GM12864 (cell line): ENCODE measurements around the gene LRRC42.
"Not testable (repeated sequence)": the region's sequence is repeated elsewhere in the genome, so short reads cannot be mapped to it uniquely, and the experiment has no call there.

ENCODE experiments used
- DNase-seq: peaks from one replicate; pipeline ENCODE4 v3.0.0-alpha.2; 2011; ENCODE audit warnings: low read depth
- H3K4me3 ChIP-seq: 2 replicates; pipeline ENCODE4 v1.5.1; 2011; ENCODE audit warnings: mild to moderate bottlenecking, low read depth, low read length, control low read depth
- TF ChIP-seq, protein P1 (sequence below): IDR thresholded peaks from 2 replicates; pipeline ENCODE4 v1.5.1; 2011; ENCODE audit warnings: low read depth, mild to moderate bottlenecking, moderate library complexity, low read length, control low read depth, inconsistent platforms; ENCODE audit errors: missing control alignments

Gene LRRC42

DNA sequence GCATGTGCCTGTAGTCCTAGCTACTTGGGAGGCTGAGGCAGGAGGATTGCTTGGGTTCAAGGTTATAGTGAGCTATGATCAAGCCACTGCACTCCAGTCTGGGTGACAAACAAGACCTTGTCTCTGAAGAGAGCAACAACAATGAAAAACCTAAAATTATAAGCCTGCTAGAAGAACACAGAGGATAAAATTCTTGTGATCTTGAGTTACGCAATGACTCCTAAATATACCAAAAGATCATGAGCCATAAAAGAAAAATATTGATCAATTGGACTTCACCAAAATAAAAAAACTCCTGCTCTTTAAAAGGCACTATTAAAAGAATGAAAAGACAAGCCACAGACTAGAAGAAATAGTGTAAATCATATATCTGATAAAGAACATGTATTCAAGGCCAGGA lies 49.5 kb downstream of the LRRC42 start:
- TF ChIP-seq, protein P1, sequence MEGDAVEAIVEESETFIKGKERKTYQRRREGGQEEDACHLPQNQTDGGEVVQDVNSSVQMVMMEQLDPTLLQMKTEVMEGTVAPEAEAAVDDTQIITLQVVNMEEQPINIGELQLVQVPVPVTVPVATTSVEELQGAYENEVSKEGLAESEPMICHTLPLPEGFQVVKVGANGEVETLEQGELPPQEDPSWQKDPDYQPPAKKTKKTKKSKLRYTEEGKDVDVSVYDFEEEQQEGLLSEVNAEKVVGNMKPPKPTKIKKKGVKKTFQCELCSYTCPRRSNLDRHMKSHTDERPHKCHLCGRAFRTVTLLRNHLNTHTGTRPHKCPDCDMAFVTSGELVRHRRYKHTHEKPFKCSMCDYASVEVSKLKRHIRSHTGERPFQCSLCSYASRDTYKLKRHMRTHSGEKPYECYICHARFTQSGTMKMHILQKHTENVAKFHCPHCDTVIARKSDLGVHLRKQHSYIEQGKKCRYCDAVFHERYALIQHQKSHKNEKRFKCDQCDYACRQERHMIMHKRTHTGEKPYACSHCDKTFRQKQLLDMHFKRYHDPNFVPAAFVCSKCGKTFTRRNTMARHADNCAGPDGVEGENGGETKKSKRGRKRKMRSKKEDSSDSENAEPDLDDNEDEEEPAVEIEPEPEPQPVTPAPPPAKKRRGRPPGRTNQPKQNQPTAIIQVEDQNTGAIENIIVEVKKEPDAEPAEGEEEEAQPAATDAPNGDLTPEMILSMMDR, result no peak
- no peak for DNase-seq
- H3K4me3 ChIP-seq, result no peak overlapping the region

DNA sequence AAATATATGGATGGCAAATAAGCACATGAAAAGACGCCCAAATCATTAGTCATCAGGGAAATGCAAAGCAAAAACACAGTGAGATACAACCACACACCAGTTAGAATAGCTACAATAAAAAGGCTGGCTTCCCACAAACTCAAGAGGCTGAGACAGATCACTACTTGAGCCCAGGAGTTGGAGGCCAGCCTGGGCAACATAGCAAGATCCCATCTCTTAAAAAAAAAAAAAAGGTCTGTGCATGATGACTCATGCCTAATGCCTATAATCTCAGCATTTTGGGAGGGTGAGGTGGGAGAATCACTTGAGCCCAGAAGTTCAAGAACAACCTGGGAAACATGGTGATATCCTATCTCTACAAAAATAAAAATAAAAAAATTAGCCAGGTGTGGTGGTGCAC lies 52.1 kb downstream of the LRRC42 start:
- TF ChIP-seq, protein P1, result no peak
- no peak for DNase-seq
- H3K4me3 ChIP-seq, result no peak overlapping the region

DNA sequence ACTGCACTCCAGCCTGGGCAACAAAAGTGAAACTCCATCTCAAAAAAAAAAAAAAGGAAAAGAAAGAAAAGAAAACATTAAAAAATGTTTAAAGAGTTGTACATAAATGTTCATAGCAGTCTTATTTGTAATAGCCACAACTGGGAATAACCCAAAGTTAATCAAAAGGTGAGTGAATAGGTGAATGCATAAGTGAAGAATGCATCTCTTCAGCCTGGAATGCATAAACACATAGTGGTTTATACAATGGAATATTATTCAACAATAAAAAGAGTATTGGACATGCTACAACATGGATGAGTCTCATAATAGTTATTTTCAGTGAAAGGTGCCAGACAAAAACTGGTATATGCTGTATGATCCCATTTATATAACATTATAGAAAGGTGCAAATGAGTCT lies 53.8 kb downstream of the LRRC42 start:
- DNase-seq, result no peak
- no peak overlapping the region for H3K4me3 ChIP-seq
- TF ChIP-seq, protein P1, result no peak

DNA sequence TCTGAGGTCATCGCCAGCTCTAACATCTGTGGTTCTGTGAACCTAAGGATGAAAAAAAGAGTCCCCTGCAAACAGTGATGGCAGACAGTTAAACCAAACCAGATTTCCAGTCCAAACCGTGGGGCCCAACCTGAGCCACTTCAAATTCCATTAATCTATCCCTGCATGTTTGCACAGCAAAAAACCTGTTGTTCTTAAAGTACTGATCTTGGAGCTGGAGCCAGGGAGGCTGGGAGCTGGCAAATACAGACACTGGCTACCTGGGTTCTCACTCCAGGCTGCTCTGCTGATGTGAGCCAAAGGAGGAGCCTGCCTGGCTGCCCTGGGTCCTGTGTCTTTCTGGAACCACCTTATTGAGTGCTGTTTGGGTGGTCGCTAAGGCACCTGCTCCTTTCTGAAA lies 55.4 kb downstream of the LRRC42 start:
- H3K4me3 ChIP-seq, result no peak overlapping the region
- DNase-seq, result no peak
- TF ChIP-seq, protein P1, result no peak

DNA sequence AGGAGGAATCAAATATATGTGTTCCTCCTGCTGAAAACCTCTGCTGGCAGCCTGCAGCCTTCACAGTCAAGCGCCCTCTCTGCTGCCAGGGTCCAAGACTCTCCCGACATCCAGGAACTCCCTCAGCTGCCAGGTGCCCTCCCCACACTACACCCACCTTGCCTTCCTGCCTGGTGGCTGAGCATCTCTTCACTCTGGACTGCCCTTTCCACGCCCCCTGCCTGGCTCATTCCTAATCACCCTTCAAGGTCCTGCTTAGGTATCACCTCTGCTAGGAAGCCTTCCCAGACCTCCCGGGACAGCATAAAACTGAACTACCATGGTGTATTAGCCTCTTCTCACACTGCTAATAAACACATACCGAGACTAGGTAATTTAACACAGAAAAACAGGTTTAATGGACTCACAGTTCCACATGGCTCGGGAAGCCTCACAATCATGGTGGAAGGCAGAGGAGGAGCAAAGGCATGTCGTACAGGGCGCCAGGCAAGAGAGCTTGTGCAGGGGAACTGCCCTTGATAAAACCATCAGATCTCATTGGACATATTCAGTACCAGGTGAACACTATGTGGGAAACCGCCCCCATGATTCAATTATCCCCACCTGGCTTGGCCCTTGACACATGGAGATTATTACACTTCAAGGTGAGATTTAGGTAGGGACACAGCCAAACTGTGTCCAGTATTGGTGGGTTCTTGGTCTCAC lies 56.5 kb downstream of the LRRC42 start:
- DNase-seq, result no peak
- TF ChIP-seq, protein P1, result no peak
- no peak overlapping the region for H3K4me3 ChIP-seq

DNA sequence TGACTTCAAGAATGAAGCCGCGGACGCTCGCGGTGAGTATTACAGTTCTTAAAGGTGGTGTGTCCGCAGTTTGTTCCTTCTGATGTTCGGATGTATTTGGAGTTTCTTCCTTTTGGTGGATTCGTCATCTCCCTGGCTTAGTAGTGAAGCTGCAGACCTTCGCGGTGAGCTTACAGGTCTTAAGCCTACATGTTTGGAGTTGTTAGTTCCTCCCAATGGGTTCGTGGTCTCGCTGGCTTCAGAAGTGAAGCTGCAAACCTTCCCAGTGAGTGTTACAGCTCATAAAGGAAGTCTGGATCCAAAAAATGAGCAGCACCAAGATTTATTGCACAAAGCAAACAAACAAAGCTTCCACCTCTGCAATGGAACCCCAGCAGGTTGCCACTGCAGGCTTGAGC lies 57.1 kb downstream of the LRRC42 start:
- TF ChIP-seq, protein P1, result no peak
- no peak for DNase-seq
- no peak overlapping the region for H3K4me3 ChIP-seq

DNA sequence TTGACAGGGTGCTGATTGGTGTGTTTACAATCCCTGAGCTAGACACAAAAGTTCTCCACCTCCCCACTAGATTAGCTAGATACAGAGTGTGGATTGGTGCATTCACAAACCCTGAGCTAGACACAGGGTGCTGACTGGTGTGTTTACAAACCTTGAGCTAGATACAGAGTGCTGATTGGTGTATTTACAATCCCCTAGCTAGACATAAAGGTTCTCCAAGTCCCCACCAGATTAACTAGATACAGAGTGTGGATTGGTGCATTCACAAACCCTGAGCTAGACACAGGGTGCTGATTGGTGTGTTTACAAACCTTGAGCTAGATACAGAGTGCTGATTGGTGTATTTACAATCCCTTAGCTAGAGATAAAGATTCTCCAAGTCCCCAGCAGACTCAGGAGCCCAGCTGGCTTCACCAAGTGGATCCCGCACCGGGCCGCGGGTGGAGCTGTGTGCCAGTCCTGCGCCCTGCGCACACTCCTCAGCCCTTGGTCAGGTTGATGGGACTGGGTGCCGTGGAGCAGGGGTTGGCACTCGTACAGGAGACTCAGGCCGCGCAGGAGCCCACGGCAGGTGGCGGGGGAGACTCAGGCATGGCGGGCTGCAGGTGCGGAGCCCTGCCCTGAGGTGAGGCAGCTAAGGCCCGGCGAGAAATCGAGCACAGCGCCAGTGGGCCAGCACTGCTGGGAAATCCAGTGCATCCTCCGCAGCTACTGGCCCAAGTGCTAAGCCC lies 57.8 kb downstream of the LRRC42 start:
- not testable (repeated sequence) for H3K4me3 ChIP-seq, DNase-seq
